HUES6 (cell line): ENCODE results near the gene PRELID3B.

ENCODE experiments used
- H3K27ac ChIP-seq: 2 replicates; pipeline ENCODE4 v1.7.0; 2013; ENCODE audit warnings: low read depth, mild to moderate bottlenecking, low read length, inconsistent platforms
- H3K27me3 ChIP-seq: 2 replicates; pipeline ENCODE4 v1.6.1; 2013; ENCODE audit warnings: low read length; ENCODE audit not compliant: control insufficient read depth, insufficient read depth
- H3K36me3 ChIP-seq: 2 replicates; pipeline ENCODE4 v1.6.1; 2013; ENCODE audit warnings: low read length; ENCODE audit not compliant: control insufficient read depth, insufficient read depth
- H3K4me1 ChIP-seq: 2 replicates; pipeline ENCODE4 v1.6.1; 2013; ENCODE audit warnings: low read length; ENCODE audit not compliant: control insufficient read depth, insufficient read depth
- H3K4me3 ChIP-seq: 2 replicates; pipeline ENCODE4 v1.5.1; 2013; ENCODE audit warnings: low read depth, low read length
- H3K9ac ChIP-seq: one replicate; pipeline ENCODE4 v1.6.1; 2013; ENCODE audit warnings: mild to moderate bottlenecking, low read length
- H3K9me3 ChIP-seq: 2 replicates; pipeline ENCODE4 v1.6.1; 2013; ENCODE audit warnings: low read depth, low read length; ENCODE audit not compliant: control insufficient read depth, insufficient read depth

PRELID3B gene

DNA sequence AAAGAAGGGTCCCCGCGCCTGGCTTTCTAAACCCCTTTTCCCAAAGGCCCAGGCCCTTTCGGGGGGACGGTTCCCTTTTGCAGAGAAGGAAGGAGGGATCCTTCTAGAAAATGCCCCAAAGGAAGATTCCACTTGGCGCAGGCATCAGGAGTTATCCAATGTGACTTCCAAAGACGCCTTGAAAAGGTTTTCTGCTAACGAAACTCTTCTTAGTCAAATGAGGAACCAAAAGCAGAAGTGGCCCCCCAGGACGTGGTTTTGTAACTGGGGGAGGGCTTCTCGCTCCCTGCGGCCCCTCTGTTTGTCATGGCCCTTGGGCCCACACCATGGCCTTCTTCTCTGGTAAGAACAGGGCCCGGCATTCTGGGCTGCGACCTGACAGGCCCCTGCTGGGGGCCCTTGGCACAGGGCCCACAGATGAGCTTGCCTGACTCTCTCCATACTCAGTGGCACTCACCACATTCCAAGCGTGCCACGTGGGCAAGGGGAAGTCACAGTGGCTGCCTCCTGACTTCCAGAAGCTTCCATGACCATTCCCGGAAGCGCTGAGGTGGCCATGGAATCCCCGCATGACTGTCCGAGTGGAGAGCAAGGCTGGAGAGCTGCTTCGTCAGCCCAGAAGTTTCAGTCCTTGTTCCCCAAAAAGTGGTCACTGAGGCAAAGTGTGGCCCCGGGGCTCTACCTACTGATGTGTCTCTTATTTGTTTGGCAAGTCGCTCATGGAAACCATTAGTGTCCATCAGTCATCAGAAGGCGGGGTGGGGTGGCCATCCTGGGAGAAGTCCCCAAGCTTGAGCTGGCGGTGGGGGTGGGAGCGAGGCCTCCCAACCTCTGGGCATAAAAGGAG is 34.7 kb downstream of the PRELID3B start:
- H3K4me3 ChIP-seq, result peak overlapping the region; percentile 74
- H3K9ac ChIP-seq, result no peak overlapping the region
- peaks cover 43% of the 10 kb centered on the region for H3K27me3 ChIP-seq
- no peaks in the 10 kb centered on the region for H3K9me3 ChIP-seq
- H3K27ac ChIP-seq, result no peak overlapping the region
- peaks cover 15% of the 10 kb centered on the region for H3K4me1 ChIP-seq
- H3K36me3 ChIP-seq, result no peaks in the 10 kb centered on the region

- Histone ChIP-seq H3K27me3 (peaks cover 43% of the 10 kb centered on the region), H3K9ac (peak within 1 kb of the TSS; percentile 75), H3K27ac (0 out of 2 replicates have a peak within 1 kb of the TSS, but pooled peaks have one; percentile 38), H3K9me3 (no peaks in the 10 kb centered on the region), H3K4me3 (peak within 1 kb of the TSS; percentile 74), H3K36me3 (no peaks in the 10 kb centered on the region), H3K4me1 (peaks cover 15% of the 10 kb centered on the region)
Observed at GRCh38 chr20:59006864-59007664, 35.5 kb downstream of the PRELID3B start, which contains the start of gene CTSZ. TSS of gene CTSZ (minus strand) at chr20:59007254. CDS start at chr20:59007128, 126 bp downstream.

DNA sequence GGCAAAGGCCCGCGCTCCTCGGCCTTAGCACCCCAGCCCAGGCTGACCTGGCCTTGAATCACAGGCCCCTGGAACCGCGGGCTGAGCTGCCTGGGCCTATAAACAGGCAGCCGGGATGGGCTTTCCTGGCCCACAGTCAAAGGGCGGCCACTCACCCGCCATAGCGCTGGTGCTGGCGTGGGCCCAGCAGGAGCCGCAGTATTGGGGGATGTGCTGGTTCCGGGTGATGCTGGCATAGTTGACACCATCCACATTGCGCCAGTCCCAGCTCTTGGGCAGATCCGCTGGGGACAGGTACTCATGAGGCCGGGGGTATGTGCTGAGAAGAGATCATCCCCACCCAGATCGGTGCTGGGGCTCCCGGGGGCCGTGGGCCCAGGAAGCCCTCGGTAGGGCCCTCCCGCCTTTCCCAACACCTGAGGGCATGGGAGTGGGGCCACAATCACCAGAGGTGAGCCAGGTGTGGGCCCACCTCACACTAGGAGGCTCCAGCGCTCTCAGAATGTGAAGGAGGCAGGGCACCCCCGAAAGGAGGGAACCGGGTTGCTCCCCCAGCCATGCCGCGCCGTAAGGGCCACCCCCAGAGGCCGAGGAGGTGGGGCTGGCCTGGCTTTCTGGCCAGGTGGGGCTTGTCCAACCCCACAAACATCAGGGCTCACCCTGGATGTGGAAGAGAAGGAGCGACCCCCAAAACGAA is 36.3 kb downstream of the PRELID3B start:
- Histone ChIP-seq H3K9me3 (no peaks in the 10 kb centered on the region), H3K4me3 (peak overlapping the region; percentile 74), H3K4me1 (peaks cover 15% of the 10 kb centered on the region), H3K36me3 (peaks cover 2% of the 10 kb centered on the region; the same call in 1 of the 2 replicates), H3K27ac (0 out of 2 replicates have a peak overlapping the region, but pooled peaks have one; percentile 38), H3K27me3 (peaks cover 43% of the 10 kb centered on the region), H3K9ac (peak overlapping the region; percentile 75)

- Histone ChIP-seq H3K27ac (no peak overlapping the region), H3K36me3 (peaks cover 6% of the 10 kb centered on the region; the same call in 1 of the 2 replicates), H3K9me3 (no peaks in the 10 kb centered on the region), H3K27me3 (peaks cover 43% of the 10 kb centered on the region), H3K9ac (no peak overlapping the region), H3K4me3 (no peak overlapping the region), H3K4me1 (peaks cover 10% of the 10 kb centered on the region)
Observed at GRCh38 chr20:59005523-59006166, 36.9 kb downstream of the PRELID3B start.

DNA sequence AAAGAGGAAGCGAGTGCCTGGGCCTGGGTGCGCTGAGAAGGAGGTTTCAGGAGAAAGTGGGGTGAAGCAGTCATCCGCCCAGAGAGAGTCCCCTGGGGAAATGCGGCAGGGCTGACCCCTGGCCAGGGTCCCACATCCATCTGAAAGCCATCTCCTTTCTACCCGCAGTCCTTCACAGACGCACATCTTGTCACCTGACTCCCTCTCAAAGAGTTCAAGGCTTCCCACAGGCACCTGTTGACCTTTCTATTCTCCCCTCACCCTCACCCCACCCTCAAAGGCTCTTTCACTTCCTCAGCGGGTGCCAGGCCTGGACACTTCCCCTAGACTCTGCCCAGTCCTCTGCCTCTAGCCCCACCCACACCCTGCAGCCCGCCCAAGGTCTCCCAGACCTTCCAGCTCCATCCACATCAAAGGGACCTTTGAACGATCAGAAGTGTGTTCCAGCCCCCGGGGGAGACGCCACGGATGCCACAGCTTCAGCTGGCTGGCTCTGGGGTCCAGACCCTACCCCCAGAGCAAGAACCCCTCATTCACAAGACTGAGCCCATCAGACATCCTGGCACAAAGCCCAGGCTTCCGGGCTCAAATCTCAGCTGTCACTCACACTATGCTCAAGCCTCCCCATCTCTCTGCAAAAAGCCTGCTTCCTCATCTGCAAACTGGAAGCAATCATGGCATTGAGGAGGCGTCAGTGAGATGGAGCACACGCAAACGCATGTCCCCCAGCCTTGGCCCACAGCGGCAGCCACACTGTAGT is 37.6 kb downstream of the PRELID3B start:
- Histone ChIP-seq H3K4me3 (no peak overlapping the region), H3K27me3 (peaks cover 36% of the 10 kb centered on the region), H3K36me3 (peaks cover 6% of the 10 kb centered on the region; the same call in 1 of the 2 replicates), H3K4me1 (peaks cover 10% of the 10 kb centered on the region), H3K27ac (no peak overlapping the region), H3K9ac (no peak overlapping the region), H3K9me3 (no peaks in the 10 kb centered on the region)

- H3K4me3 ChIP-seq, result no peak overlapping the region
- no peak overlapping the region for H3K27ac ChIP-seq
- H3K9me3 ChIP-seq, result no peaks in the 10 kb centered on the region
- no peak overlapping the region for H3K9ac ChIP-seq
- H3K36me3 ChIP-seq, result peaks cover 6% of the 10 kb centered on the region; the same call in 1 of the 2 replicates
- H3K27me3 ChIP-seq, result peaks cover 33% of the 10 kb centered on the region
- peaks cover 10% of the 10 kb centered on the region for H3K4me1 ChIP-seq
Observed at GRCh38 chr20:59004493-59004762, 38.2 kb downstream of the PRELID3B start.

- H3K4me3 ChIP-seq, result no peak overlapping the region
- H3K9ac ChIP-seq, result no peak overlapping the region
- peaks cover 10% of the 10 kb centered on the region; the same call in 1 of the 2 replicates for H3K36me3 ChIP-seq
- no peak overlapping the region for H3K27ac ChIP-seq
- peaks cover 10% of the 10 kb centered on the region for H3K4me1 ChIP-seq
- no peaks in the 10 kb centered on the region for H3K9me3 ChIP-seq
- peaks cover 29% of the 10 kb centered on the region for H3K27me3 ChIP-seq
Observed at GRCh38 chr20:59003836-59004492, 38.6 kb downstream of the PRELID3B start.

DNA sequence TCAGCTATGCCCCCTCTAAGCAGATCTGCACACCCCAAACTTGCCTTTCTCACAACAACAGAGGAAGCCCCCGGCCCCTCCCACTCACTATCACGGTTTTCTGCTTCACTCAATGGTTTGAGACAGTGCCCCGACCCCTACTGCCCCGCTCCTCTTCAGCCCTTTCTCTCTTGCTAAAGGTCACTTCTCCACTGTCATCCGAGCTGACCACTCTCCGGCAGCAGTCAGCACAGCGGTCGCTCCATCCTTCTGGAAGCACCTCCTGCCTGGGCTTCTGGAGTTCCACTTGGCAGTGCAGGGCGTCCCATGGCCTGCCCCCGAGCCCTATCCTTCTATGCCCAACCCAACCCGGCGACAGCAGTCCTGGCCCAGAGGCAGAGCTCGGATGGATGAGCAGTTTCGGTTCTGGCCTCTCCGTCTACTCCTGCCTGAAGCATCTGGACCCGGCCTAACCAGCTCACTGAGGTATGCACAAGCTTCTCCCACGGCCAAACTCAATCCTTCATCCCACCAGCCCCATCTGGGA is 39.6 kb downstream of the PRELID3B start:
- peaks cover 10% of the 10 kb centered on the region; the same call in 1 of the 2 replicates for H3K36me3 ChIP-seq
- no peak overlapping the region for H3K9ac ChIP-seq

GRCh38 chr20:59002388-59002787 is 40.2 kb downstream of the PRELID3B start:
- Histone ChIP-seq H3K27me3 (peaks cover 13% of the 10 kb centered on the region), H3K36me3 (peaks cover 15% of the 10 kb centered on the region), H3K27ac (no peak overlapping the region), H3K9me3 (no peaks in the 10 kb centered on the region), H3K4me3 (no peak overlapping the region), H3K4me1 (peaks cover 10% of the 10 kb centered on the region), H3K9ac (no peak overlapping the region)

More for the DNA sequence above, 39.6 kb downstream of the PRELID3B start:
- H3K27ac ChIP-seq, result no peak overlapping the region
- H3K4me1 ChIP-seq, result peaks cover 10% of the 10 kb centered on the region
- H3K27me3 ChIP-seq, result peaks cover 19% of the 10 kb centered on the region
- no peak overlapping the region for H3K4me3 ChIP-seq
- H3K9me3 ChIP-seq, result no peaks in the 10 kb centered on the region
